HUES64 (cell line): ENCODE measurements around the gene LMCD1.
"Not testable (repeated sequence)": the region's sequence is repeated elsewhere in the genome, so short reads cannot be mapped to it uniquely, and the experiment has no call there.

Experiments used
- H3K27ac ChIP-seq: 2 replicates; pipeline ENCODE4 v1.7.0; 2013; ENCODE audit warnings: low read depth, low read length, inconsistent platforms
- H3K27me3 ChIP-seq: 2 replicates; pipeline ENCODE4 v1.6.1; 2013; ENCODE audit warnings: mild to moderate bottlenecking, low read length; ENCODE audit not compliant: insufficient read depth
- H3K36me3 ChIP-seq: 2 replicates; pipeline ENCODE4 v1.6.1; 2013; ENCODE audit warnings: mild to moderate bottlenecking, low read length; ENCODE audit not compliant: insufficient read depth
- H3K4me1 ChIP-seq: 2 replicates; pipeline ENCODE4 v1.6.1; 2013; ENCODE audit warnings: mild to moderate bottlenecking, low read length, moderate library complexity; ENCODE audit not compliant: insufficient read depth
- H3K4me3 ChIP-seq: 2 replicates; pipeline ENCODE4 v1.5.1; 2013; ENCODE audit warnings: mild to moderate bottlenecking, low read length, moderate library complexity
- H3K9ac ChIP-seq: 2 replicates; pipeline ENCODE4 v1.6.1; 2013; ENCODE audit warnings: mild to moderate bottlenecking, low read depth, low read length
- H3K9me3 ChIP-seq: 2 replicates; pipeline ENCODE4 v1.6.1; 2013; ENCODE audit warnings: low read depth, low read length; ENCODE audit not compliant: insufficient read depth
- WGBS: fragments of 150-250, 120-280 bp; methylation state at CpG from one replicate; pipeline ENCODE4 v1.1.7; 2013; ENCODE audit warnings: missing lambda C conversion rate; 5-methylcytosine and 5-hydroxymethylcytosine counted together

Gene LMCD1

DNA sequence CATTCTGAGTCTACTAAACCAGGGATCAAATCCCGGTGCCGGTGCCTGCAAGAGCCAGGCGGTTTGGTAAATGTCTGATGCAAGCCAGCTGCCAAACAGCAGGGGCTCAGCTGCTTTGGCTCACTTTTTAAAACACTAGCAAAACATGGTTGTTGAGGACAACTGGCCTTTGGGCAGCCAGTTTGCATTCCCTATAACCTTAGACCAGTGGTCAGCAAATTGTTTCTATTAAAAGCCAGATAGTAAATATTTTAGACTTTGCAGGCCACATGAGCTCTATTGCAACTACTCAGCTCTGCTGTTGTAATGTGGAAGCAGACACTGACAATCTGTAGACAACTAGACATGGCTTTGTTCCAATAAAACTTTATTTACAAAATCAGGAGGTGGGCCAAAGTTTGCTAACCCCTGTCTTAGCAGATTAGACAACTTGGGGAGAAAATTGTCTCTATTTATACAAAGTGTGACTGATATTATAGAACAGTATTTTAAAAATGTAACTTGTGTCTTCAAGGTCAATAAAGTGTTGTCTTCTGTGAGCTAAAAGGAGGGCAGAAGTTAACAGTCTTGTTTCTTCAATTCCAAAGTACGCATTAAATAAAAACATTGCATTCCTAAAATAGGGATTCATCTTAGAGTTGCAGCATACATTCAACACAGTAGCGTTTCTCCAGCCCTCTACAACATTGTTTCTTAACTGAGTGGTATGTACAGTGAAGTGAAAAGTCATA lies 75.4 kb downstream of the LMCD1 start:
- Histone ChIP-seq H3K4me1 (no peaks in the 10 kb centered on the region), H3K4me3 (no peak overlapping the region), H3K27ac (no peak overlapping the region), H3K27me3 (no peaks in the 10 kb centered on the region), H3K36me3 (no peaks in the 10 kb centered on the region), H3K9me3 (no peaks in the 10 kb centered on the region), H3K9ac (no peak overlapping the region)
- 88% methylated on average over 5 of the region's 5 CpGs for WGBS

DNA sequence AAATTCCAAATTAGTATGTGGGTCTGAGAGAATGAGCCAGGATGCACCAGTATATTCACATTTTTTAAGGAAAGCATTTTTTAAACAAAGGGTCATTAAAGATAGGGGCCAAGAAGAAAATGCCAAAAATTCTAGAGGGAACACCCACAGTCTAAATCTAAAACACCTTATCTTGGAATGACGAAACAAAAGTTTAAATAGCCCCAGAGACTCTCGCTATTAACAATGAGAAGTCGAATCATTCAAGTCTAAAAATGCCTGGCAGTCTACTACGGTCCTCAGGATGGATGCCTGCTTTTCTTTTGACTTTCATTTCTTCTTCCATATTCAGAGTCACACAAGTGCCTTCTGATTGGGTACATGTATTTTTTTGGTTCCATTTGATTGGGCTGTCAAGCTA lies 76.7 kb downstream of the LMCD1 start:
- no peak overlapping the region for H3K9ac ChIP-seq
- WGBS, result 92% methylated on average over 4 of the region's 4 CpGs

GRCh38 chr3:8579096-8579495 lies 77.5 kb downstream of the LMCD1 start:
- H3K9ac ChIP-seq, result no peak overlapping the region
- no peak overlapping the region for H3K27ac ChIP-seq
- no peaks in the 10 kb centered on the region for H3K27me3 ChIP-seq
- 79% methylated on average over 5 of the region's 5 CpGs for WGBS
- no peaks in the 10 kb centered on the region for H3K36me3 ChIP-seq
- no peaks in the 10 kb centered on the region for H3K9me3 ChIP-seq
- H3K4me3 ChIP-seq, result no peak overlapping the region
- no peaks in the 10 kb centered on the region for H3K4me1 ChIP-seq

More for the DNA sequence above, 76.7 kb downstream of the LMCD1 start:
- Histone ChIP-seq H3K27ac (no peak overlapping the region), H3K36me3 (no peaks in the 10 kb centered on the region), H3K9me3 (no peaks in the 10 kb centered on the region), H3K27me3 (no peaks in the 10 kb centered on the region), H3K4me1 (no peaks in the 10 kb centered on the region), H3K4me3 (no peak overlapping the region)

- no peaks in the 10 kb centered on the region for H3K27me3 ChIP-seq
- no peaks in the 10 kb centered on the region for H3K4me1 ChIP-seq
- H3K27ac ChIP-seq, result no peak overlapping the region
- WGBS, result 91% methylated on average over 5 of the region's 5 CpGs
- H3K36me3 ChIP-seq, result no peaks in the 10 kb centered on the region
- no peaks in the 10 kb centered on the region for H3K9me3 ChIP-seq
- H3K9ac ChIP-seq, result no peak overlapping the region
- no peak overlapping the region for H3K4me3 ChIP-seq
These were observed 78.3 kb downstream of the LMCD1 start for GRCh38 chr3:8579943-8580342.

DNA sequence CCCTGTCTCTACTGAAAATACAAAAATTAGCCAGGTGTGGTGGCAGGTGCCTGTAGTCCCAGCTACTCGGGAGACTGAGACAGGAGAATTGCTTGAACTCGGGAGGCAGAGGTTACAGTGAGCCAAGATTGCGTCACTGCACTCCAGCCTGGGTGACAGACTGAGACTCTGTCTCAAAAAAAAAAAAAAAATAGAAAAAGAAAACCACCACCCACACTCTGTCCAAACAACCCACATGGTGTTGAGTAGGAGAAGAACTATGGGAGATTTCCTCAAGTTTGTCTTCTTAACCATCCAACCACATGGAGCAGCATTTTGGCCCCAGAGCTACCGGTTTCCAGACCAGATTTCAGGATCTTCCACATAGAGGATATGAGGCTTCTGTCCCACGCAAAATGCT lies 78.8 kb downstream of the LMCD1 start:
- not testable (repeated sequence) for H3K4me3 ChIP-seq, H3K27ac ChIP-seq, H3K36me3 ChIP-seq, H3K27me3 ChIP-seq, H3K4me1 ChIP-seq, H3K9me3 ChIP-seq, H3K9ac ChIP-seq
- WGBS, result 84% methylated on average over 5 of the region's 5 CpGs

- no peak overlapping the region for H3K27ac ChIP-seq
- no peaks in the 10 kb centered on the region for H3K27me3 ChIP-seq
- no peak overlapping the region for H3K9ac ChIP-seq
- 95% methylated on average over 3 of the region's 3 CpGs for WGBS
- no peaks in the 10 kb centered on the region for H3K4me1 ChIP-seq
- H3K9me3 ChIP-seq, result no peaks in the 10 kb centered on the region
- H3K36me3 ChIP-seq, result no peaks in the 10 kb centered on the region
- H3K4me3 ChIP-seq, result no peak overlapping the region
These were observed 79.8 kb downstream of the LMCD1 start for GRCh38 chr3:8581373-8581772.

- H3K4me1 ChIP-seq, result no peaks in the 10 kb centered on the region
- no peaks in the 10 kb centered on the region for H3K36me3 ChIP-seq
- no peaks in the 10 kb centered on the region for H3K9me3 ChIP-seq
- H3K27ac ChIP-seq, result no peak overlapping the region
- no peak overlapping the region for H3K4me3 ChIP-seq
- WGBS, result 95% methylated on average over 6 of the region's 6 CpGs
- no peak overlapping the region for H3K9ac ChIP-seq
- H3K27me3 ChIP-seq, result no peaks in the 10 kb centered on the region
These were observed 80.3 kb downstream of the LMCD1 start for GRCh38 chr3:8581806-8582445.

DNA sequence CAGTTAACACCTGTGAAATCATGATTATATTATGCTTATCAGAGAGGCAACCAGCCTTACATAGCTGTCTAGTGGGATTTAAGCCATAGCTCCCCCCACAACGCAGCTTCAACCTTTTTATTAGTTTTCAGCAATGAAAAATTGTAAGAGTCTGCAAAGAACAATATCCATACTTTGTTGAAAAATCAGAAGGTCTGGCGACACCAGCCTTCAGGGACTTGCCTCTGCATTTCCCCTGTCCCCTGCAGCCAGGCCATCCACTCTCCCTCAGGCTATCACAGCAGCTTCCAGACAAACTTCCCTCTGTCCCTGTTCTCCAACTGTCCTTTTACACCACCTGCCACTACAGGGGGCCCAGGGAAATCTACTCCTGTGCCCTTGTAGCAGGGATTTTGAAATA lies 83.0 kb downstream of the LMCD1 start:
- Histone ChIP-seq H3K27me3 (no peaks in the 10 kb centered on the region), H3K36me3 (no peaks in the 10 kb centered on the region), H3K27ac (no peak overlapping the region), H3K9me3 (no peaks in the 10 kb centered on the region), H3K4me3 (no peak overlapping the region), H3K4me1 (no peaks in the 10 kb centered on the region), H3K9ac (no peak overlapping the region)
- 82% methylated on average over 2 of the region's 2 CpGs for WGBS

DNA sequence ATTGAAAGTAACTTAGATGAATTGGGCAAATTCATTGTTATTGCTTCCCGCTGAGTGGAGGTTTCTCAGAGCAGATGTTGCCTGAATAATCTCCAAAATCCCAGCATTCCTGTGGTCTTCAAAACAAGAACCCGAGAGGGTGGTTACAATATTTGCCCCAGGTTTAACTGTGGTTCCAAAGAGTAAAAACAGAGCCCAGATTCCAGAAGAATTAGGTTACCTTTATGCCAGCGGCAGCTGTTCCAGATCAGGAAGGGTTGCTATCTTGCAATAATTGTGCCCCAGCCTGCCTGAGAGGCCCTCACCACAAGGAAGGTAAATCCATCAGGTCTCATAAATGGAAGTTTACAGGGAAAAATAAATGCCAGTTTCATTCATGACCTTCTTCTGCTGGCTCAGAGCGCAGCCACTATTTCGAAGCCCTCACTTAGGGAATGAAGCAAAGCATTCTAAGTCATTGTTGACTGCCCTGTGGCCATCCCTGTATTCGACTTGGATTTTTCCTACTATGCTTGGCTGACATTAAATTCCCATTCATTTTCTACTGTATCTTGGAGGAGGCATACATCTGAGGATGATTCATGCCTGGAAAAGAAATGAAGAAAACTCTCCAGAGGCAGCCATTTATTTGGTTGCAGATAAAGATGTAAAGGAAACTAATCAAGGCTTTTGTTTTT lies 88.4 kb downstream of the LMCD1 start:
- WGBS, result 92% methylated on average over 6 of the region's 6 CpGs
- no peaks in the 10 kb centered on the region for H3K9me3 ChIP-seq
- no peaks in the 10 kb centered on the region for H3K36me3 ChIP-seq
- peaks cover 4% of the 10 kb centered on the region; the same call in 1 of the 2 replicates for H3K4me1 ChIP-seq
- H3K27me3 ChIP-seq, result no peaks in the 10 kb centered on the region
- H3K27ac ChIP-seq, result no peak overlapping the region
- no peak overlapping the region for H3K4me3 ChIP-seq
- H3K9ac ChIP-seq, result no peak overlapping the region

DNA sequence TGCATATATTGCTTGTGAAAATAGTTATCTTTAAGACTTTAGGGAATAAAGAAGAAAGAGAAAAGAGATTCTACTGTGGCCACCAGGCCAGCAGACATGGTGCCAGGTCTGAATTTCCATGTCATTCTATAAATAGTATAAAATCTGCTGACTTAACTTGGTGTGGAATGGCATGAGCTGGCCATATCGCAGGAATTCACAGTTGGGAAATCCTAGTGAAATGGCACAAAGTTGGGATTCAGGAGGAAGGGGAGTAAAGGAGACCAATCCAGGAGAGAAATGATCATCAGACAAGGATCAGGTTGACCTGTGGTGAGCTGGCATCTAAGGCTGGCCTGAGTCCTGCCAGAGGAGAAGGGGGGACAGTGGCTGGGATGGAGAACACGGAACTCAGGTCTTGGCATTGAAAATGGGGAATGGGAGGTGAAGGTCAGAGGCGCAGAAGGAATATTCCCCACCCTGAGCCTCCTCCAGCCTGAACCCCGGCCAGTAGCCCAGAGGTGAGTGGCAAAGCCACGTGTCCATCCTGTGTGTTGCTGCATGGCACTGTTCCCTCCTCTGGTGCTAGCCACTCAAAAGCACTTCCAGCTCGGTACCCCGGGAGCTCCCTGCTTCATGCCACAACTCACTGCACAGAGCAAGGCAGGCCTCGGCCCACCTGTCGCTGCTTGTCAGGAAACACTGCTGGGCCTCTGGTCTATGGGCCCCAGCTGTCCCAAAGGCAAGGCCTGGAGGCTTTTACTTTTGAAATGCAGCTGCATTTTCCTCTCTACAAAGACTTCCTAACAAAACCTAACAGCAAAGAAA lies 91.6 kb downstream of the LMCD1 start:
- Histone ChIP-seq H3K4me1 (peaks cover 4% of the 10 kb centered on the region; the same call in 1 of the 2 replicates), H3K27ac (no peak overlapping the region), H3K9me3 (no peaks in the 10 kb centered on the region), H3K4me3 (no peak overlapping the region), H3K9ac (no peak overlapping the region), H3K27me3 (no peaks in the 10 kb centered on the region), H3K36me3 (no peaks in the 10 kb centered on the region)
- WGBS, result 85% methylated on average over 9 of the region's 9 CpGs

DNA sequence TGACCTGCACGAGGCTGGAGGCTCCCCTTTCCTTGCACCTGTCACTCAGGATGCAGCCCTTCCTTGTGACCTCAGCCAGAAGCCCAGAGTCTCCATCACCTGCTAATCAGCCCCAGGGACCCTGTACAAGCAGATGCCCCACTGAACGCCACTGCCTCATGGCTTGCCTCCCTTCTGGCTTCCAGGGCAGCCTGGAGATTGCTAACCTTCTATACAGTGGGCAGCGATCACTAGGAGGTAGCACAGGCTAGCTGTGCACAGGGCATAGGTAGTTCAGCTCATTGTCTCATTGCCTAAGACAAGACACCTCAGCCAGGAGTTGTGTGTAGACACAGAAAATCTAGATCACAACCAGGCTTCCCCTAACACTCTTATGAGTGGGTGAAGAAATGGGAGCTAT lies 93.6 kb downstream of the LMCD1 start:
- no peaks in the 10 kb centered on the region for H3K27me3 ChIP-seq
- H3K27ac ChIP-seq, result no peak overlapping the region
- H3K9me3 ChIP-seq, result no peaks in the 10 kb centered on the region
- WGBS, result 70% methylated on average over 3 of the region's 3 CpGs
- H3K4me3 ChIP-seq, result no peak overlapping the region
- H3K4me1 ChIP-seq, result peaks cover 4% of the 10 kb centered on the region; the same call in 1 of the 2 replicates
- no peak overlapping the region for H3K9ac ChIP-seq
- H3K36me3 ChIP-seq, result no peaks in the 10 kb centered on the region
